ENCODE measurements around the gene INTS7.

Gene INTS7

GRCh38 chr1:211894312-211894711, 141.0 kb downstream of the INTS7 start:
- no peak overlapping the region for H3K4me3 ChIP-seq (ENCODE audit: low read depth, low read length)
- H3K27me3 ChIP-seq: no peaks in the 10 kb centered on the region
- TF ChIP-seq, protein P1, sequence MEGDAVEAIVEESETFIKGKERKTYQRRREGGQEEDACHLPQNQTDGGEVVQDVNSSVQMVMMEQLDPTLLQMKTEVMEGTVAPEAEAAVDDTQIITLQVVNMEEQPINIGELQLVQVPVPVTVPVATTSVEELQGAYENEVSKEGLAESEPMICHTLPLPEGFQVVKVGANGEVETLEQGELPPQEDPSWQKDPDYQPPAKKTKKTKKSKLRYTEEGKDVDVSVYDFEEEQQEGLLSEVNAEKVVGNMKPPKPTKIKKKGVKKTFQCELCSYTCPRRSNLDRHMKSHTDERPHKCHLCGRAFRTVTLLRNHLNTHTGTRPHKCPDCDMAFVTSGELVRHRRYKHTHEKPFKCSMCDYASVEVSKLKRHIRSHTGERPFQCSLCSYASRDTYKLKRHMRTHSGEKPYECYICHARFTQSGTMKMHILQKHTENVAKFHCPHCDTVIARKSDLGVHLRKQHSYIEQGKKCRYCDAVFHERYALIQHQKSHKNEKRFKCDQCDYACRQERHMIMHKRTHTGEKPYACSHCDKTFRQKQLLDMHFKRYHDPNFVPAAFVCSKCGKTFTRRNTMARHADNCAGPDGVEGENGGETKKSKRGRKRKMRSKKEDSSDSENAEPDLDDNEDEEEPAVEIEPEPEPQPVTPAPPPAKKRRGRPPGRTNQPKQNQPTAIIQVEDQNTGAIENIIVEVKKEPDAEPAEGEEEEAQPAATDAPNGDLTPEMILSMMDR (IDR thresholded peaks at IDR 0.05; ENCODE audit: low read depth, low read length): no peak
- H3K4me1 ChIP-seq: no peaks in the 10 kb centered on the region
- no peaks in the 10 kb centered on the region for H3K9me3 ChIP-seq
- DNase-seq: no peak
- H3K36me3 ChIP-seq: no peaks in the 10 kb centered on the region

- Histone ChIP-seq H3K9me3 (no peaks in the 10 kb centered on the region), H3K36me3 (no peaks in the 10 kb centered on the region), H3K4me3 (ENCODE audit: low read depth, low read length) (no peak overlapping the region), H3K4me1 (no peaks in the 10 kb centered on the region), H3K27me3 (no peaks in the 10 kb centered on the region)
- no peak for DNase-seq
- TF ChIP-seq, protein P1 (IDR thresholded peaks at IDR 0.05; ENCODE audit: low read depth, low read length): no peak
These were observed 142.1 kb downstream of the INTS7 start for GRCh38 chr1:211893260-211893659.

DNA sequence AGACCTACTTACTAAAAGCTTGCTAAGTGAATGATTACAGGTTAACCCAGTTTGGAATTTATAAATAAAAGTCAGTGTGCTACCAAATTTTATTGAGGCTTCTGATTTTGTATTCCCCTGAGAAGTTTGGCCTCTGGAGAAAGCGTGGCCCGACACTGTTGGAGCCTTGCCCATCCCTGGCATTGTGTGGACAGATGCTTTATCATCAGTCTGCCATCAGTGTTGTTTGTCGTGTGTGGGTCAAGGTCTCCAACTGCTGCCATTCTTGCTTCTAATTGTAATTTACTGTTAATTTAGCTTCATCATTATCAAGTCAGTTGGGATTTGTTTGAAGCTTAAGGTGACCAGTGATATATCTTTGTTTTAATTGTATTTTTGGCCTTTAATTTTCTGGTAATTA, 142.8 kb downstream of the INTS7 start:
- TF ChIP-seq, protein P1 (IDR thresholded peaks at IDR 0.05; ENCODE audit: low read depth, low read length): no peak
- no peak overlapping the region for H3K4me3 ChIP-seq (ENCODE audit: low read depth, low read length)
- H3K27me3 ChIP-seq: no peaks in the 10 kb centered on the region
- H3K9me3 ChIP-seq: no peaks in the 10 kb centered on the region
- H3K4me1 ChIP-seq: no peaks in the 10 kb centered on the region
- H3K36me3 ChIP-seq: no peaks in the 10 kb centered on the region
- peak; percentile 23 for DNase-seq

DNA sequence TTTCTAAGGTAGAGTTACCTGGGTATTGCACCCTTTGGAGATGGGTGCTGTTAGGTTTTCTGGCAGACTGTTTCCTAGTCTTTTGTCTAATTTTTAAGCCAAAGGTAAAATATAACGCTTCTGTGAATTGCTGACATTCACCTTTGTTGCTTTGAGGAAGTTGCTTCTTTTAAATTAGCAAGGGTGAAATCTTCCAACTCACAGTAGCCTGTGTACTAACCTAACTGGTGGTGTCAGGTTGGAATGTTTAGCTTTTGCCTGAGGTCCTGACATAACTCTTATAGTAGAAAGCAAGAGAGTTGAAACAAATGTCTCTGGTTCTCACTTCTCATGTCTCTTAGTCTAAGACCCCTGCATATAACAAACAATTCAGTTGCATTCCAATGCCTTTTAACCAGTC, 143.6 kb downstream of the INTS7 start:
- Histone ChIP-seq H3K36me3 (no peaks in the 10 kb centered on the region), H3K4me3 (ENCODE audit: low read depth, low read length) (no peak overlapping the region), H3K9me3 (no peaks in the 10 kb centered on the region), H3K27me3 (no peaks in the 10 kb centered on the region), H3K4me1 (no peaks in the 10 kb centered on the region)
- DNase-seq: no peak
- TF ChIP-seq, protein P1 (IDR thresholded peaks at IDR 0.05; ENCODE audit: low read depth, low read length): no peak

Data from BE2C (cell line).